NCI-H187 (cell line): ENCODE data around the gene TSPAN11.

Experiments used
- DNase-seq, 2 experiments: peaks; one replicate each; lab custom pipeline; 2025; lab: John Stamatoyannopoulos, UW

Gene TSPAN11

DNA sequence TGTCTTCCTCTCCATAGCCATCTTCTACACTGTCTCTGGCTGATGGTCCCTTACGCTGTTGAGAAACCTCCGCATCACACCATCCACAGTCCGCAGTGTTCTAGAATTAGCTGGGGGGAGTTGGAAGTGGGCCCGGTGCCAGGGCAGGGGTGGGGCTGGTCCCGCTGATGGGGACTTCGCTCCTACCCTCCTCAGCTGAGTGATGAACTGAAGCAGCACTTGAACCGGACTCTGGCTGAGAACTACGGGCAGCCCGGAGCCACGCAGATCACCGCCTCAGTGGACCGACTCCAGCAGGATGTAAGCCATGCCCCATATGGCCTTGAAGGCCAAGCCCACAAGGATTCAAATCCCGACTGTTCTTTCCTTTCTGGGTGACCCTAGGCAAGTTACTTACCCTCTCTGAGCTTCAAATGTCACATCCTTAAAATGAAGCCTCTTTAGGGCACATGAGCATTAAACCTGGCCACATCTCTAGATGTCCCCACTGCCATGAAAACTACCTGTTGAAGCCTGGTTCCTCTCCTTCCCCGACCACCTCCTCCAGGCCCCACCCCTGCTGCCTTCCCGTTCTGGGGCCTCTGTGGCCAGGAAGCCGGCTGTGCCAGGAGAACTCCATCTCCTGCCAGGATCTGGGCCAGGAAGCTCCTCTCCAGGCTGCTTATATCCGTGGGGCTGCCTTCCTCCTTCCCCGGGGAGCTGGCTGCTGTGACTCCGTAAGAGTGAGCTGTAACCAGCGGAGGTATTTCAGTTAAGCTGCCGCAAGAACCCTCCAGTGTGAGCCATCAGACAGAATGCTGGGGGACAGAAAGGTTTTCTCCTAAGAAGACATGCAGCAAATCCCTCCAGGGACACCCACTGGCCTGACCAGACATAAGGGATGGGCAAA lies 53.1 kb downstream of the TSPAN11 start:
- DNase-seq, result no peak

DNA sequence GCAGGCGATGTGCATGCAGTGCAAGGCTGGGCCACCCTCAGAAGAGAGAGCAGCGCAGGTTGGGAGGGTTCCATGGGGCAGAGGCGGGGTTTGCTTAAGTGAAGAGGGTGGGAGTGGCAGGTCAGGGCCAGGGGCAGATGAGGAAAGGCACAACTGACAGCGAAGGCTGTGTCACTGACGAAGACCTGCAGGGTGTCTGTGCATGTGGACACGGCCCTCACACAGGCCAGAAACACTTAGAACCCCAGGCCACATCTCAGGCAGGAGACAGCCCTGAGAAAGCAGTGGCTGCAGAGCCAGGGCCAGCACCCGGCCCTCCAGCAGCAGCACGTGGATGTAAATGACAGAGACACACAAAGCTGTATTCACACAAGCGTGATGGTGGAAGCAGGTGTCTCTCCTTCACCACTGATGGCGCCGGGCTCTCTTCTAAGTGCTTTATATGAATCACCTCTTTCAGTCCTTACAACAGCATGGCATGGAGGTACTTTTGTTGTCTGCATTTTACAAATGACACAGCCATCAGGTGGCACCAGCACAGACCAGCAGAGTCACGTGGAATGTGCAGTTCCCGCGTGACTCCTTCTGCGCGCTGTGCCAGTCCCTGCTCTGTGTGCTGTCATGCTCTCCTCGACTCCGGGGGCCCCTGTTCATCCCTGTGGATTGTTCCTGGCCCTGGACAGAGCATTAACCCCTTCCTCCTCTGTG lies 54.6 kb downstream of the TSPAN11 start:
- peak; percentile 53 to 55 for DNase-seq

DNA sequence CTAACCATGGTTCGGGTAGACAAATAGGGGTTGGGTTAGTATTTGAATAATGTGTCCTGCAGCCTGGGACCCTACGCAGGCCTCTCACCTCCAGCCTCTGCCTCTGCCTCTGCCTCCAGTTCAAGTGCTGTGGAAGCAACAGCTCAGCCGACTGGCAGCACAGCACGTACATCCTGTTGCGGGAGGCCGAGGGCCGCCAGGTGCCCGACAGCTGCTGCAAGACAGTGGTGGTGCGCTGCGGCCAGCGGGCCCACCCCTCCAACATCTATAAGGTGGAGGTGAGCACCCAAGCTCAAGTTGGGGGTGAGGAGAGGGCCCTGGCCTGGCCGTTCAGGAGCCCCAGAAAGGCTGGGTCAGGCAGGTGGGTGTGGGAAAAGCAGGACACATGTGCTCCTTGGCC lies 55.9 kb downstream of the TSPAN11 start:
- DNase-seq, result no peak

DNA sequence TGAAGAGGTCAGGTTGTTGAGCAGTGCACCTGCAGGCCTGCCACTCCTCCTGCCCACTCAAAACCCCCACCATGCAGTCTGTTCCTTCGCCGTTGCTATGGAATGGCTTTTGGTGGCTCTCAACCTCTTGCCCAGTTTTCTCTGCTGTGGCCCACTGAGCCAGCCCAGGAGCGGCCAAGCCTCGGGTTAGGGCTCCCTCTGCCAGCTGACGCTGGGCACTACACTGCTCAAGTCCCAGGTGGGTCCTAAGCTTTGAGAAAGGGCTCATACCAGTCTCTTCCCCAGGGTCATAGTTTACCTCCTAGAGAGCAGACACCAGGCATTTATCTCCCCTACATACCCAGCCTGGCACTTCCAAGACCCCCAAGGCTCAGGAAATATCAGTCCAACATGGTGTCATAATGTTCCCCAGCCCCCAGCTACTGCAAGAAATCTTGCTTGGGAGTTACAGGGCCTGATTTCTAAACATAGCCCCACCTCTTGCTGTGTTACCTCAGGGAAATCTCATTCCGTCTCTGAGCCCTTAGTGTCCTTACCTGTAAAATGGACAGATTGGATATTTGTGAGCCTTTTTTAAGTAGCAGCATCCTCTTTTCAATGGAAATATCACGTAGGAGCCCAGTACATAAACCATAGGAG lies 59.4 kb downstream of the TSPAN11 start:
- DNase-seq, result peak; percentile 25 to 45

DNA sequence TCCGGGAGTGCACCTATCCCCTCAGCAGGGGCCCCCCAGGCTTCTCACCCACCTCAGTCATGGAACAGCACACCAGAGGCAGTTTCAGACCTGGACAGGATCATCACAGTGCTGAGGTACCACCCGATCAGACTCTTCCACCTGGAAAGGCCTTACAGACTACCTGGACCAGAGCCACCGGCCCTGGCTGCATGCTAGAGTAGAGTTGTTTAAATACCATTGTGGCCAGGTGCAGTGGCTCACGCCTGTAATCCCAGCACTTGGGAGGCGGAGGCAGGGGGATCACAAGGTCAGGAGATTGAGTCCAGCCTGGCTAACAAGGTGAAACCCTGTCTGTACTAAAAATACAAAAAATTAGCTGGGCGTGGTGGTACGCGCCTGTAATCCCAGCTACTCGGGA lies 61.5 kb downstream of the TSPAN11 start:
- DNase-seq, result no peak

DNA sequence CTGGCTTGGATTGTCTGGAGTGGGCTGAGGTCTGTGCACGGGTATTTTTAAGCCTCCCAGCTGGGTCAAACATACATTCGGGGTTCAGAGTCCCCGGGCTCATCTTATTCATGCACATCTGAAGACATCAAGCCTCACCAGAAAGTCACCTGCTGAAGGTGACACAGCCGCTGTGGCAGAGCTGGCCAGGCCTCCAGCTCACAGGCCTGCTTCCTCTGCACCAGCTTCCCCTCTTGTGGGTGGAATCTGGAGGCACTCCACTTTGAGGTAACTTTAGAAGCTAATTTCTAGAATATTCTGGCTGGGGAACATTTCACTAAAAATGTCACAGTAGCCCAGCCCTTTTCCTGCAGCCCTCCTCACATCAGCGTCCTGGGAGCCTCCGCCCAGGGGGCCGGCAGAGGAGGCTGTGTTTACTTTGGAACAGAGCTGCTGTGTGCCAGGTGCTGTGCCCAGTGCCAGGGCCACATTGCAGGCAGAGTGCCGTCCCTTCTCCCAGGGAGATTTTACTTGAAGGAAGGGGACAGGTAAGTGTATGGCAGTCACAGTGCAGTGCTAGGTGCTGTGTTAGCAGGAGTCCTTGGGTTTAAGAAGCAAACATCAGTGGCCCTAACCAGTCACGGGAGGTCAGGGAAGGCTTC lies 62.2 kb downstream of the TSPAN11 start:
- DNase-seq, result no peak

DNA sequence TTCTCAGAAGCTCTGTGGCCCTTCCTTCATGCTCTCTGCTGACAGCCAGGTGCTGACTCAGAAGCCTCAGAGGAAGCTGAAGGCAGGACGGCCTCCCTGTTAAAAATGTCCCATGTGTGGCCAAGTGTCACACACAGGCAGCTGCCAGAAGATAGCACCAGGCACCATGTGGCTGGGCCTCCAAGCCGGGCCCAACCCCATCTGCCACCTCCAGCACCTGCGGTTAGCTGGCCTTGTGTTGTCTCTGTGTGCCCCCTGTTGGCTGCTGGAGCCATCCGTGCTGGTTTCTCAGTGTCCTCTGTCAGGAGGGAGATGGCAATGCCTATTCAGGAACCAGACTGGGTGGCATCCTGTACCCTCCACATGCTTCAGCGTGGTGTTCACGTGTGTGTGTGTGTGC lies 63.2 kb downstream of the TSPAN11 start:
- DNase-seq, result peak in 1 of 2 experiments; percentile 57

DNA sequence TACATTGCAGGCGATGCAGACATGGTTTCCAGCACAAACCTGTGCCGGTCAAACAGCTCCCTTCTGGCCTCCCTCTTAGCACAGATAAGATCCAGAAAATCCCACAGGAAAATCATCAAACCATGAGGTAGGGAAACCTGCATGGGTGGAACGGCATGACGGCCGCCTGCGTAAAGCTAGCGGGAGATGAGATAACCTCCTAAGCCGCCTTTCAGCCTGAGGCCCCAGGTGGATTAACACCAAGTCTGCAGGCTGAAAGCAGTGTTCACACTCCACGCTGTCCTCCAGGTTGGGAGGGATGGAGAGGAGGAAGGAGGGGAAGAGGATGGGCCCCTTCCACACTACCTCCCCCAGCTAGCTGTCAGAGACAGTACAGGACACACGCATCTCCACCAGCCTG lies 63.8 kb downstream of the TSPAN11 start:
- DNase-seq, result no peak

DNA sequence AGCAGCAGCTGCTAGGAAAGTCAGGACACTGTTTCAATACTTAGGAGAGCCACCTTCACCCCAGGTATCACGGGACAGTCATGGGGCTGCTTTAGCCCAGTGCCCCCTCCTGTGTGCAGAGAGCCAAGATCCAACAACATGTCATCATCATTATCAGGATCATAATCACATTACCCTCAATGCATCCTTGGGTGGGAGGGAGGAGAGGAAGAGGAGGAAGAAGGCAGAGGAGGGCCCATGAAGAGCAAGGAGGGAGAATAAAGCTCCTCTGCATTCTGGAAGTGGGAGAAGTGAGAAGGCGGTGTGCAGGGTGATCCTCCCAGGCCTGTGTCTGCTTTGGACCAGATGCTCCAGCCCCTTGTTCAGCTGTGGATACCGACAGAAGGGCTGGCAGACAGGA lies 64.2 kb downstream of the TSPAN11 start:
- DNase-seq, result no peak

DNA sequence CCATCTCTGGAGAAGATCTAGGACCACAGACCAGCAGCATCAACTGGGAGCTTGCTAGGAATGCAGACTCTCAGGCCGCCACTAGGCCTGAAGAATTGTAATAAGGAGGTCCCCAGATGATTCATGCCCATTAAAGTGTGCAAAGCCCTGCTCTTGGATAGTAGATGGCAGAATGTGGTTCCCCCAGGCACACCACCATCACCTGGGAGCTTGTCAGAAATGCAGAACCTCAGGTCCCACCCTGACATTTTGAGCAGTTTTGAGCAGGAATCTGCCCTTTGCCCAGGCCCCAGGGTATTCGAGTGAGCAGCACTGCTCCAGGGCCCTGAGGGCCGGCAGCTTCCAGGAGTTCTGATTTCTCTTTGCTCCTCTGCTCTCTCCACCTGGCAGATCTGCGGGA lies 64.9 kb downstream of the TSPAN11 start:
- no peak for DNase-seq

DNA sequence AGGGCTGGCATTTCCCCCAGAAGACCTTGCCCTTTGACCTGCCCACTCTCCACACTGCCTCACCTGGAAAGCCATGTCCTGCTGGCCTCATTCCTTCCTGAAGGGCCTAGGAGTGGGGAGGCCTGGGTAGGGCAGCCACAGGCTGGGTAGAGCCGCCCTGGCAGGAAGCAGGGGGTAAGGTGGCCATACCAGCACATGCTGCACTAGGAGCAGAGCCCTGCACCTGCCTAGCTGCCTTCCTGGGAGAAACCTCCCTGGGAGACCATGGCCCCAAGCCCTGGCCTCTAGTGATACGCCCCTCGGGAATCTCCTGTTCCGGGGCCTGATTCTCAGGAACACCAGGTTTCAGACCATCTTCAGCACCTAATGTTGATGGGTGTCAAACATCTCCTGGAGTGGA lies 65.8 kb downstream of the TSPAN11 start:
- DNase-seq, result no peak

DNA sequence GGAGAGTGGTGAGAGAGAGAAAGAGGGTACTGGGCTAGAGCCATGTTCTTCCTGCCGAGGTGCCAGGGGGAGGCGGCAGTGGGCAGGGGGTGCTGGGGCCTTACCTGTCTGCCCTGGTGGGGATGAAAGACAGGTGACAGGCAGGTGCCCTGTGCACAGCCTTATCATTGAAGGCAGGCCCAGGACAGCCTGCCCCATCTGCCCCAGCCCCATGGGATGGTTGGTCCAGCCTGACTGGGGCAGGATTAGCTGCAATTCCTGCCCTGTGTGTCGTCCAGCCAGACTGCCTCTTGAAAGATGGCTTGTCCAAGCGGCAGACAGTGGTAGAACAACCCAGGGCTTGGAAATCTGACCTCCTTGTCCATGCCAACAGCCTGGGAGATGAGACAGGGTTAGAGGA lies 67.2 kb downstream of the TSPAN11 start:
- DNase-seq, result no peak

DNA sequence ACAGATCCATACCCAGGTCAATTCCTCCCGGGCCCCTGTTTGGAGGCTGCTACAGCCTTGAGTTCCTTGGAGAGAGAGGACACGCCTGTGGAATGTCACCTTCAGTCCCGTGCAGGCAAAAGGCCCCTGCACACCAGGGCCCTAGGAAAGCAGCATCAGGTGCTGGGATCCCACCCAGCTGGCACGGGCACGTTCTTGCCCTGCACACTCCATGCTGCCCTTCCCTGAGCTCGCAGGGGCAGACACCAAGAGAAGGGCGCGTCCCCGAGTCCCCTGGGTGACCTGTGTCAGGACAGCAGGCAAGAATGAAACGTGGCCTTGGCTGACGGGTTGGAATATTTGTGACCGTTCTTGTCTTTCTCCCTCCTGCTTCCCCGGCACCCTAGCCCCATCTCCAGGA lies 67.7 kb downstream of the TSPAN11 start:
- no peak for DNase-seq

DNA sequence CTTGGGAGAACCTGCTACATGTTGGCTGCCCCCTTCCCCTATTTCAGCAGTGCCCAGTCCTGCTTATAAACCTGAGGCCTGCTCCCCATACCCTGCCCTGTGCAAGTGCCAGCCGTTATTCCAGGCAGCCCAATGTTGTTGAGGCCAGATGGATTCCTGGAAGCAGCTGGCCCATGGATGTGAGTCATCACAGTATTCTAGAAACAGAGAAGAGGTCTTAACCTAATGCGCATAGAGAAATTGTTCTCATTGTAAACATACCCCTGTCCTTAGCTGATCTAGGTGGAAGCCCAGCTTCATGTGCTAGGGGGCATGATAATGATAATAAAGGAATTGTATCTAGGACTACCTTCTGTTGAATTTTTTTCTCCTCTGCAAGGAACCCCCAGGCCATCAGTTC lies 69.7 kb downstream of the TSPAN11 start:
- no peak for DNase-seq

DNA sequence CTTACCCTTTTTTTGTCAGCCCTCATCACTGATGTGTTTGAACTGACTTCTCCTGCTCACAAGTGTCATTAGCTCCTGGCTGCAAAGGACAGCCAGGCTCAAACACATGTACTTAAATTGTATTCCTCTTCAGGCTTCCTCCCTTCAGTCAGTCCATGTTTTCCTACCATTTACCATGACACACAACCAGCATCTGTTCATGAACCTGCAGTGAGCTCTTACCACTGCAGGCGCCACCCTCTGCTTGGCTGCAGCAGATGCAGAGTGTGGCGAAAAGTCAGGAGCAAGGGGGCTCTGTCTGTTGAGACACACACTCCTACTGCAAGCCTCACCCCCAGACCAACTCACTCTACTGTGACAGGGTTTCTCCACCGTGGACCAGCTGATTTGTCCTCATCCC lies 70.2 kb downstream of the TSPAN11 start:
- DNase-seq, result no peak

DNA sequence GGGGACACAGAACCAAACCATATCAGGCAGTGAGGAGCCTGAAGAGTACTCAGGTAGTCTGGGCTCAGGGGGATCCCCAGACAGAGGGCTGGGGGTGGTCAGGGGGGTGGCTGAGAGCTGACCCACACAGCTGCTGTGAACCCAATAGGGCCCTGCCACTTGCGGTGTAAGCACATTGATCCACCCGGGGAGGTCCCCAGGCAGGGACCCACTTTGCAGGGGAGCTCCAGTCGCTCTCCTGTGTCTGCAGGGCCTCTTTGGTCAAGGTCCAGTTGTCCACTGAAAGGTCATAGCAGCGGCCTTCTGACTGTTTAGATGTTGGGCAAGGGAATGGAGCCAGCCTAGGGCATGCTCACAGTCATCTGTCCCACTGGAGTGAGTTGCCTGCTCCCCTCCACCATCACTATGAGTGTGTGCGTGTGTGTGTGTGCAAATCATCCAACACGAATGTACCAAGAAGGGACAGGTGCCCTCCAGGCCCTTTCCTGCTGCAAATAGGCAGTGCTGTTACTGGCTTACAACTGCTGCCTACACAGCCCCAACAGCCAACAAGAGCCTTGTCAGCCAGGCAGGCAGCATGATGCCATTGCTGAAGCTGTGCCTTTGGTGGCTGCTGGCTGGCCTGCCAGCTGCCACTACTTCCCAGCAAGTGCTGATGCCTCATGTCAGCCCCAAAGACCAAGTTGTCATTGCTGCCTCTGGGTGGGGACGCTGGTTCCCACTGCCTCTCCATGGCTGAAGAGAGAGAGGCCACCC lies 71.3 kb downstream of the TSPAN11 start:
- no peak for DNase-seq

DNA sequence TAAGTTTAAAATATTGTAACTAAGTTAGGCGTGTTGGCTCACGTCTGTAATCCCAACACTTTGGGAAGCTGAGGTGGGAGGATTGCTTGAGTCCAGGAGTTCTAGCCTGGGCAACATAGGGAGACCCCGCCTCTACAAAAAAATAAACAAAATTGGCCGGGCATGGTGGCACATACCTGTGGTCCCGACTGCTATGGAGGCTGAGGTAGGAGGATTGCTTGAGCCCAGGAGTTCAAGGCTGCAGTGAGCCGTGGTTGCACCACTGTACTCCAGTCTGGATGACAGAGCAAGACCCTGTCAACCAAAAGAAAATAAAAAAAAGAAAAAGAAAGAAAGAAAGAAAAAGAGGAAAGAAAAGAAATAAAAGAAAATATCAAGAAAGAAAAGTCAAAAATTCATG lies 72.5 kb downstream of the TSPAN11 start:
- DNase-seq, result no peak

DNA sequence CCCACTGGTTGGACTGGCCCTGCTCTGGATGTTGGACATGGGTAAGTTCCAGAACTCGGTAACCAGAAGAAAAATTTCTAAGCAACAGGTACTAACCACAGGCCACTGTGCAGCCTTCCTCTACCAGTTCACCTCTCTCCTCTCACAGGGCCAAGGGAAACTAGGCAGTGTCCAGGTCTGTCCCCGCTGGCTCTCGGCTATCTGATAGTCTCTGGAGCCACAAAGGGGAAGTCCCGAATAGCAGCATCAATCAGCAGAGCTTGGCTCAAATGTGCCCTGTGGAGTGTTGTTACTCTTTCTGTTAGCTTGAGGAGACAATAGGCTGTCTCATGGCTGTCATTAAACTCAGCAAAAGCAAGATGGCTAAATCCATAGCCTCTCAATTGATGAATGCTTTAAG lies 73.2 kb downstream of the TSPAN11 start:
- DNase-seq, result no peak

DNA sequence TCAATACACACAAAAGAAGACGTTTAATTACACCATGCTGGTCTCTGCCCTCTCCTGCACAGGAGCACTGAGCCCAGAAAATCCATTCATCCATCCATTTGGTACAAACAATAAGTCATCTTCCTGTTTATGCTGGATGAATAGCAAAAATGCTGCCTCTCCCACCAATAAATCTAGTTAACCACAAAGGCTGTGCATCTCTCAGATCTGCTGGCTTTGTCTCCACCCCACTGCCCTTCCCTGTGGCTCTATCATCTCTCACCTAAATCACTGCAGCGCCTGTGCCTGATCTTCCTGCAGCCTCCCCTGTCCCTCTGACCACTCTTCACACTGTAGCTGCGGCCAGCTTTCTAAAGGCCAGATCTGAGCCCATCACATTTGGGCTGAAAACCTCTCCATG lies 74.2 kb downstream of the TSPAN11 start:
- no peak for DNase-seq

DNA sequence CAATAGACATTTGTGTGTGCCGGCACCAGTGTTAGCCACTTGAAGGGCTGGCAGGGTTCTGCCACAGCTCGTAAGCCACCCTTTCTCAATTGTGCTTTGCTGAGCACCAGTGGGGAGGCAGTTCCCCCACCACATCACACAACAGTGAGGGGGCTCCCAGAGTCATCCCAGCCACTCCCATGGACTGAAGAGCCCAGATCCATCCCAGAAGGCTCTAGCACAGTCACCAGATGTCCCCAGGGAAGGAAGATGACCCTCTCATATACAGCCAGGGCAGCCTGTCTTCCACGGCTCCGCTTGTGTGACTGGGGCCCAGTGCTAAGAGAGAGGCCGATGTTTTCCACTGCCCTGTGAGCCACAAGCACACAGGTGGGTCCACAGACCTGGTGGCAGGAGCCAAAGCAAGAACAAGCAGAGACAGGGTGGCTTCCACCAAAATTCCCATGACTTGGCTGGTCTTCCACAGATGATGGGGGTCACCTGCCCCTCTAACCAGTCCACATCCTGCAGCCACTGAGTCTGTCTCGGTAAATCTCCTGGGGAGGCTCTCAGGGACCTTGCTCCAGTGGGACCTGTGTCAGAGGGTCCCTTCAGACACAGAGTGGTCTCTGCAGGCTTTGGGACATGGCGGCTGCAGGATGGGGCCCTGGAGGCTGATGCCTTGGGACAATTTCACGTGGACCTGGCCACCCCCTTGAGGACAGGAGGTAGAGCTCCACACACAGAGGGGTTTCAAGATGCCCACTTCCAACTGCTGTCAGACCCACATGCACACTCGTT lies 75.2 kb downstream of the TSPAN11 start:
- no peak for DNase-seq

DNA sequence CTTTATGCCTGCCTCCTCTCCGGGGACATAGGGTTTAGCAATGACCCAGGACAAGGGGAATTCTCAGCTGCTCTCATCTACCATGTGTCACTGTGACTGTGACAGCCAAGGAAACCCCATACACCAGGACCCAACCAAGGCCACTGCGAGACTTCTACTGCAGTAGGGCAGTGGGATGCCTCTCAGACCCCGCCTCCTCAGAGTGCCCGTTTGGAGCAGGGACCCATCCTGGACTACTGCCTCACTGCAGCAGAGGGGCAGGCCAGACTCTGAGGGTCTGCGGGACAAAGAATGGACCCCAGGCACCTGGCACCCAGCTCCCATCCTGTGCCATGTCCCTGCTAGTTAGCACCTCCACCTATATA lies 75.8 kb downstream of the TSPAN11 start:
- no peak for DNase-seq
